K562 (cell line): ENCODE results near the gene TMEM150A. TPM values are rescaled to one million over a fixed set of nuclear protein-coding genes. Genes with fewer than 3 reads are reported as not detected.

Experiments
- AFF4 ChIP-seq: sonication (generic); formaldehyde crosslinking; IDR thresholded peaks from 2 replicates; pipeline ENCODE4 v1.8.0; 2023; ENCODE audit warnings: mild to moderate bottlenecking, missing genetic modification reagents
- ARID1B ChIP-seq: fragments of 450-650 bp; IDR thresholded peaks from 2 replicates; pipeline ENCODE4 v1.6.1; 2016; ENCODE audit warnings: antibody characterized with exemption, mild to moderate bottlenecking, inconsistent platforms
- ARID3A ChIP-seq: IDR thresholded peaks from 2 replicates; pipeline ENCODE4 v1.6.1; 2012; ENCODE audit warnings: low read depth, low read length, improper control_type of control experiment, borderline replicate concordance
- C11orf30 ChIP-seq: fragments of 450-650 bp; IDR thresholded peaks from 2 replicates; pipeline ENCODE4 v1.6.1; 2016; ENCODE audit warnings: low read depth, mild to moderate bottlenecking
- CCAR2 ChIP-seq: fragments of 200-400 bp; formaldehyde crosslinking; IDR thresholded peaks from 2 replicates; pipeline ENCODE4 v1.6.1; 2017; ENCODE audit warnings: mild to moderate bottlenecking, low read depth, low read length
- CHD4 ChIP-seq: fragments of 200-600 bp; sonication (generic); IDR thresholded peaks from 3 replicates; pipeline ENCODE4 v1.6.1; 2012; ENCODE audit warnings: low read depth, mild to moderate bottlenecking, mixed read lengths, low read length, inconsistent platforms; ENCODE audit not compliant: insufficient read depth, insufficient replicate concordance, poor library complexity, severe bottlenecking
- FOSL1 ChIP-seq: fragments of 200-800 bp; sonication (Bioruptor generic); conservative IDR thresholded peaks from 2 replicates; pipeline ENCODE4 v1.6.1; 2016; ENCODE audit warnings: missing genetic modification characterization, missing compliant biosample characterization
- HSF4 ChIP-seq: fragments of 250-450 bp; sonication (Bioruptor Pico); IDR thresholded peaks from 2 replicates; pipeline ENCODE4 v2.1.2; 2022; ENCODE audit warnings: mild to moderate bottlenecking, moderate library complexity, borderline replicate concordance
- L3MBTL2 ChIP-seq: fragments of 450-650 bp; IDR thresholded peaks from 2 replicates; pipeline ENCODE4 v1.6.1; 2016; ENCODE audit warnings: mild to moderate bottlenecking, moderate library complexity
- MEF2A ChIP-seq: IDR thresholded peaks from 2 replicates; pipeline ENCODE4 v1.6.1; 2011; ENCODE audit warnings: low read depth, mild to moderate bottlenecking, low read length, moderate library complexity; ENCODE audit not compliant: control insufficient read depth
- MXD1 ChIP-seq: fragments of 250-450 bp; sonication (Bioruptor Pico); IDR thresholded peaks from 2 replicates; pipeline ENCODE4 v1.8.0; 2021; ENCODE audit warnings: borderline replicate concordance, mild to moderate bottlenecking, moderate library complexity; ENCODE audit not compliant: poor library complexity, severe bottlenecking
- SAP30 ChIP-seq: fragments of 200-600 bp; sonication (generic); IDR thresholded peaks from 2 replicates; pipeline ENCODE4 v1.6.1; 2012; ENCODE audit warnings: borderline replicate concordance, low read depth, mild to moderate bottlenecking, moderate library complexity, low read length, control low read depth, inconsistent platforms; ENCODE audit not compliant: insufficient read depth, poor library complexity, severe bottlenecking
- SMAD2 ChIP-seq: fragments of 150-350 bp; IDR thresholded peaks from 2 replicates; pipeline ENCODE4 v1.6.1; 2014; ENCODE audit warnings: low read depth, mild to moderate bottlenecking, low read length
- STAT6 ChIP-seq: sonication (generic); formaldehyde crosslinking; IDR thresholded peaks from 2 replicates; pipeline ENCODE4 v1.8.1; 2023; ENCODE audit warnings: mild to moderate bottlenecking, missing genetic modification reagents
- XRCC4 ChIP-seq: IDR thresholded peaks from one replicate; pipeline ENCODE4 v1.6.1; 2011; ENCODE audit not compliant: insufficient read depth, insufficient read length; ENCODE audit errors: extremely low read depth
- polyA plus RNA-seq, 8 experiments: library from polyadenylated mRNA; depleted of rRNA in 4 of 8; stranded (reverse) in 5 of 8; unstranded in 3 of 8; fragments of >200 nt; fragmentation: Nextera tagmentation in 2 of 8; fragmentation: Illumina TruSeq in 1 of 8; extraction: Ambion mirVana in 2 of 8; extraction: Trizol in 1 of 8; gene quantifications; 2 replicates each; pipeline versions ENCODE4 v1.2.1 to v1.2.3, GENCODE V29; 2011 to 2014; ENCODE audit warnings: inconsistent platforms in 1 of 8, missing spikeins in 1 of 8
- total RNA-seq, 7 experiments: library from RNA; depleted of rRNA in 6 of 7; stranded (reverse); fragments of >200 nt in 6 of 7; fragmentation: Illumina TruSeq in 2 of 7; extraction: Trizol in 2 of 7; gene quantifications; 2 replicates each; pipeline versions ENCODE4 v1.2.1 to v1.2.3, GENCODE V29; 2011 to 2021; ENCODE audit warnings: low replicate concordance in 1 of 7

The TMEM150A gene
- total and polyA plus RNA-seq, 9 of the 15 experiments (the other 6 are each of a cell fraction or from before 2014, with no cell fraction given), result 3.9 to 17.1 (median 8.4) TPM

GRCh38 chr2:85595301-85596025 lies 7.0 kb downstream of the TMEM150A start, which contains the start of gene RNF181 (continued):
- TF ChIP-seq SAP30, result peak; percentile 75
- no peak for TF ChIP-seq MEF2A
- no peak for TF ChIP-seq SMAD2
- TF ChIP-seq AFF4 (CRISPR knock-in tag), result 0 out of 2 replicates have a peak, but pooled peaks have one; percentile 55
- TF ChIP-seq ARID3A, result no peak
- TF ChIP-seq STAT6, result no peak
- no peak for TF ChIP-seq HSF4 (CRISPR knock-in tag)
- peak; percentile 45; the same call in 1 of the 2 replicates for TF ChIP-seq FOSL1
- no peak for TF ChIP-seq CCAR2
- no peak for TF ChIP-seq MXD1 (CRISPR knock-in tag)
- no peak for TF ChIP-seq CHD4
- TF ChIP-seq ARID1B, result no peak
- no peak for TF ChIP-seq XRCC4
- peak; percentile 90 for TF ChIP-seq C11orf30
- peak; percentile 77 for TF ChIP-seq L3MBTL2
